Measurements from ENCODE around the gene PRODH2.

PRODH2 gene

GRCh38 chr19:35779033-35779432, 33.6 kb downstream of the PRODH2 start:
- TF ChIP-seq SIN3A (IDR thresholded peaks at IDR 0.05; ENCODE audit: borderline replicate concordance, insufficient read depth, low read length) (no peak), FOXP2 (optimal IDR thresholded peaks at IDR 0.05; ENCODE audit: borderline replicate concordance, extremely low read depth, extremely low read length, insufficient read depth) (no peak)
- TF ChIP-seq, protein P1, sequence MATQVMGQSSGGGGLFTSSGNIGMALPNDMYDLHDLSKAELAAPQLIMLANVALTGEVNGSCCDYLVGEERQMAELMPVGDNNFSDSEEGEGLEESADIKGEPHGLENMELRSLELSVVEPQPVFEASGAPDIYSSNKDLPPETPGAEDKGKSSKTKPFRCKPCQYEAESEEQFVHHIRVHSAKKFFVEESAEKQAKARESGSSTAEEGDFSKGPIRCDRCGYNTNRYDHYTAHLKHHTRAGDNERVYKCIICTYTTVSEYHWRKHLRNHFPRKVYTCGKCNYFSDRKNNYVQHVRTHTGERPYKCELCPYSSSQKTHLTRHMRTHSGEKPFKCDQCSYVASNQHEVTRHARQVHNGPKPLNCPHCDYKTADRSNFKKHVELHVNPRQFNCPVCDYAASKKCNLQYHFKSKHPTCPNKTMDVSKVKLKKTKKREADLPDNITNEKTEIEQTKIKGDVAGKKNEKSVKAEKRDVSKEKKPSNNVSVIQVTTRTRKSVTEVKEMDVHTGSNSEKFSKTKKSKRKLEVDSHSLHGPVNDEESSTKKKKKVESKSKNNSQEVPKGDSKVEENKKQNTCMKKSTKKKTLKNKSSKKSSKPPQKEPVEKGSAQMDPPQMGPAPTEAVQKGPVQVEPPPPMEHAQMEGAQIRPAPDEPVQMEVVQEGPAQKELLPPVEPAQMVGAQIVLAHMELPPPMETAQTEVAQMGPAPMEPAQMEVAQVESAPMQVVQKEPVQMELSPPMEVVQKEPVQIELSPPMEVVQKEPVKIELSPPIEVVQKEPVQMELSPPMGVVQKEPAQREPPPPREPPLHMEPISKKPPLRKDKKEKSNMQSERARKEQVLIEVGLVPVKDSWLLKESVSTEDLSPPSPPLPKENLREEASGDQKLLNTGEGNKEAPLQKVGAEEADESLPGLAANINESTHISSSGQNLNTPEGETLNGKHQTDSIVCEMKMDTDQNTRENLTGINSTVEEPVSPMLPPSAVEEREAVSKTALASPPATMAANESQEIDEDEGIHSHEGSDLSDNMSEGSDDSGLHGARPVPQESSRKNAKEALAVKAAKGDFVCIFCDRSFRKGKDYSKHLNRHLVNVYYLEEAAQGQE (IDR thresholded peaks at IDR 0.05; ENCODE audit: insufficient read depth in 1 of 2, low read depth in 2 of 2, low read length in 2 of 2) = no peak

GRCh38 chr19:35777961-35778360, 34.7 kb downstream of the PRODH2 start:
- TF ChIP-seq FOXP2 (optimal IDR thresholded peaks at IDR 0.05; ENCODE audit: borderline replicate concordance, extremely low read depth, extremely low read length, insufficient read depth) = no peak
- no peak for TF ChIP-seq POLR2AphosphoS5 (IDR thresholded peaks at IDR 0.05; ENCODE audit: low read depth, low read length)
- no peak for TF ChIP-seq SIN3A (IDR thresholded peaks at IDR 0.05; ENCODE audit: borderline replicate concordance, insufficient read depth, low read length)
- no peak for TF ChIP-seq TAF1 (IDR thresholded peaks at IDR 0.05; ENCODE audit: borderline replicate concordance, insufficient read depth, low read length)
- TF ChIP-seq, protein P1 (IDR thresholded peaks at IDR 0.05; ENCODE audit: insufficient read depth in 1 of 2, low read depth in 2 of 2, low read length in 2 of 2) = no peak

DNA sequence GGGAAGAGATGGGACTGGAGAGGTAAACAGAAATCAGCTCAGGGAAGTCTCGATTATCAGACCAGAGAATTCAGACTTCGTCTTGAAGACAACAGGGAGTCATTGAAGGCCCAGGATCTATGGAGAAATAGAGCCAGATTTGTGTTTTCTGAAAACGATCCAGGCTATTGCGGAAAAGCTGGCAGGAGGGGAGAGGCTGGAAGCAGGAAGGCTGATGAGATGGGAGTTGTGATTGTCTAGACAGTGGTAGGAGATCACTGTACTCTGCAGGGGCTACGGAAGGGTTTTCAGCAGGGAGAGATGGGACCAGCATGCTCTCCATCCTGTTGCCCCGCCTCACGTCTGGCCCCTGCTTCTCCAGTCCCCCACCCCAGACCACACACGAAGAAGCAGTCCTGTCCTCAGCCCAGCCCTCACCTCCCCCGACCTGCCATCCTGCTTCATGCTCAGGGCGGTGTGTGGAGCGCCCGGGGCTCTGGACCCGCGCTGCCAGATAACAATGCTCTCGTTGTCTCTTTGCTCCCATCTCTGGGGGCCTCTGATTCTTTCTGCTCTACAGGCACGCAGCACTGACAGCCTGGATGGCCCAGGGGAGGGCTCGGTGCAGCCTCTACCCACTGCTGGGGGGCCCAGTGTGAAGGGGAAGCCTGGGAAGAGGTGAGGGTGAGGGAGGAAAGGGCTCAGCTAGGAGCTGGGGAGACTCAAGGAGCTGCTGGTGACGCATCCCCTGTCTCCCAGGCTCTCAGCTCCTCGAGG, 35.4 kb downstream of the PRODH2 start:
- TF ChIP-seq FOXP2 (optimal IDR thresholded peaks at IDR 0.05; ENCODE audit: borderline replicate concordance, extremely low read depth, extremely low read length, insufficient read depth) (no peak), TAF1 (IDR thresholded peaks at IDR 0.05; ENCODE audit: borderline replicate concordance, insufficient read depth, low read length) (no peak), POLR2AphosphoS5 (IDR thresholded peaks at IDR 0.05; ENCODE audit: low read depth, low read length) (no peak)
- TF ChIP-seq, protein P1 (IDR thresholded peaks at IDR 0.05; ENCODE audit: insufficient read depth in 1 of 2, low read depth in 2 of 2, low read length in 2 of 2) = no peak

DNA sequence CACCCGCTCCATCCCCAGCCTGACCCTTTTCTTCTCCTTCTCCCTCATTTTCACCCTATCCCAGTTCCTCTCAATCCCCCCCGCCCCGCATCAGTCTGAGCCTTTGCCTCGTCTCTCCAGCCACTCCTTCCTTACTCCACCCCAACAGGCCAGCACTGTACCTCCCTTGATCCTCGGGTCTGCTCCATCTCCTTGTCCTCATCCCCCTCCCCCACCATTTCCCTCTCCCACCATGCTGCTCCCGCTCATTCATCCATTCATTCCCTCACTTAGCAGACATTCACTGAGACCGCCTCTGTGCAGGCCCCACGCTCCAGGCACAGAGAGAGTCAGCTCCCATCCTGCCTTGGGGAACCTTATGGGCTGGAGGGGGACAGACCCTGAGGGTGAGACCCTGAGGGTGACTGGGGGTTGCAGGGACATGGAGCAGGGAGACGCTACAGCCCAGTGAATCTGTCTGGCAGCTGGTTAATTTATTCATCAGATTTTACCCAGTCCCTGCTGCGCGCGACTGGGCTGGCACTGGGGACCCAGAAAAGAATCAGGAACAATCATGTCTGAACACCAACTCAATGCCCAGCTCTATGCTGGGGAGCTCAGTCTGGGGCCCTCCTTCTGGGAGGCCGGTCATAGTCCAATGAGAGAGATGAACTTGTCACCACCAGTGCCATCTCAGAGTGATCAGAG, 36.4 kb downstream of the PRODH2 start:
- TF ChIP-seq POLR2AphosphoS5 (IDR thresholded peaks at IDR 0.05; ENCODE audit: low read depth, low read length) = no peak
- no peak for TF ChIP-seq SIN3A (IDR thresholded peaks at IDR 0.05; ENCODE audit: borderline replicate concordance, insufficient read depth, low read length)
- TF ChIP-seq, protein P1 (IDR thresholded peaks at IDR 0.05; ENCODE audit: insufficient read depth in 1 of 2, low read depth in 2 of 2, low read length in 2 of 2) = no peak
- no peak for TF ChIP-seq FOXP2 (optimal IDR thresholded peaks at IDR 0.05; ENCODE audit: borderline replicate concordance, extremely low read depth, extremely low read length, insufficient read depth)
- TF ChIP-seq TAF1 (IDR thresholded peaks at IDR 0.05; ENCODE audit: borderline replicate concordance, insufficient read depth, low read length) = no peak
